Femur (tissue), 1 donor: ENCODE results near the gene RESP18.
"Not testable (repeated sequence)": the region's sequence is repeated elsewhere in the genome, so short reads cannot be mapped to it uniquely, and the experiment has no call there.

ENCODE experiments used
- DNase-seq: peaks from one replicate; pipeline ENCODE4 v3.0.0-alpha.2; 2017

Gene RESP18

GRCh38 chr2:219325136-219325535 is 7.4 kb downstream of the RESP18 start:
- no peak for DNase-seq

- DNase-seq = no peak
Measured at GRCh38 chr2:219323434-219323833, 9.1 kb downstream of the RESP18 start.

- DNase-seq = no peak
Measured at GRCh38 chr2:219314804-219315468, 17.6 kb downstream of the RESP18 start.

- DNase-seq = not testable (repeated sequence)
Measured at GRCh38 chr2:219312683-219313263, 19.8 kb downstream of the RESP18 start.

- DNase-seq = no peak
Measured at GRCh38 chr2:219309278-219309677, 23.3 kb downstream of the RESP18 start, which contains the start of gene PTPRN. PTPRN (minus strand) TSS chr2:219309401; CDS start chr2:219309332, 69 bp downstream.

GRCh38 chr2:219308142-219309101 is 24.1 kb downstream of the RESP18 start:
- peak; percentile 75 for DNase-seq

GRCh38 chr2:219306047-219306446 is 26.5 kb downstream of the RESP18 start:
- DNase-seq = no peak

GRCh38 chr2:219304223-219304622 is 28.3 kb downstream of the RESP18 start:
- no peak for DNase-seq

- DNase-seq = no peak
Measured at GRCh38 chr2:219302412-219302968, 30.1 kb downstream of the RESP18 start.

GRCh38 chr2:219300022-219300421 is 32.5 kb downstream of the RESP18 start:
- DNase-seq = no peak

- DNase-seq = no peak
Measured at GRCh38 chr2:219299372-219299760, 33.2 kb downstream of the RESP18 start.

GRCh38 chr2:219298759-219299371 is 33.7 kb downstream of the RESP18 start:
- peak; percentile 91 for DNase-seq

- DNase-seq = no peak
Measured at GRCh38 chr2:219297766-219298456, 34.6 kb downstream of the RESP18 start.

- DNase-seq = no peak
Measured at GRCh38 chr2:219296631-219297391, 35.7 kb downstream of the RESP18 start.

- DNase-seq = no peak
Measured at GRCh38 chr2:219296142-219296541, 36.4 kb downstream of the RESP18 start.

- peak; percentile 90 for DNase-seq
Measured at GRCh38 chr2:219294356-219295351, 37.9 kb downstream of the RESP18 start.

- no peak for DNase-seq
Measured at GRCh38 chr2:219293736-219294231, 38.8 kb downstream of the RESP18 start.

- DNase-seq = no peak
Measured at GRCh38 chr2:219292616-219293015, 39.9 kb downstream of the RESP18 start.

- no peak for DNase-seq
Measured at GRCh38 chr2:219291910-219292490, 40.5 kb downstream of the RESP18 start.
